Endothelial cell of umbilical vein (primary cell): ENCODE results near the gene ST3GAL5. TPM values are rescaled to one million over a fixed set of nuclear protein-coding genes. Genes with fewer than 3 reads are reported as not detected.

Experiments used
- BruUV-seq: library from RNA; stranded (reverse); fragments of 400-500 nt; replicated peaks from 2 replicates; lab custom pipeline; 2021; lab: Mats Ljungman, UMichigan
- CTCF ChIA-PET: fragments of 300-600, 350-600 bp; sonication (Branson Sonifier 250); formaldehyde crosslinking; loops from one replicate; lab custom pipeline; 2021; ENCODE audit warnings: antibody characterized with exemption, inconsistent platforms; lab: Charles Lee
- POLR2A ChIA-PET: fragments of 300-600, 350-600 bp; sonication (Branson Sonifier 250); formaldehyde crosslinking; loops from one replicate; lab custom pipeline; 2021; ENCODE audit warnings: antibody characterized with exemption, inconsistent platforms; lab: Charles Lee
- DNase-seq: peaks from one replicate; pipeline ENCODE4 v3.0.0-alpha.2; 2011; ENCODE audit warnings: low read depth, low spot score
- FAIRE-seq: peaks from 2 replicates; lab custom pipeline; 2011; peaks lifted over from hg19 to GRCh38; lab: Jason Lieb, UNC
- H2AFZ ChIP-seq: 2 replicates; pipeline ENCODE4 v1.6.0; 2012; ENCODE audit warnings: low read depth, low read length, control low read depth, inconsistent platforms
- H3K27ac ChIP-seq: 2 replicates; pipeline ENCODE4 v1.5.1; 2011; ENCODE audit warnings: low read depth, mild to moderate bottlenecking, control low read depth, low read length, moderate library complexity; ENCODE audit not compliant: insufficient read depth
- H3K27me3 ChIP-seq, 2 experiments: 2 replicates each; pipeline versions ENCODE4 v1.6.0 to v1.6.1; 2011; ENCODE audit warnings: low read length in 2 of 2, mixed read lengths in 1 of 2; ENCODE audit not compliant: control insufficient read depth in 2 of 2, insufficient read depth in 2 of 2
- H3K36me3 ChIP-seq, 2 experiments: 2 replicates in 1 of 2; 3 replicates in 1 of 2; pipeline ENCODE4 v1.5.1; 2011; ENCODE audit warnings: low read length in 2 of 2, mild to moderate bottlenecking in 1 of 2, moderate library complexity in 1 of 2; ENCODE audit not compliant: control insufficient read depth in 2 of 2, insufficient read depth in 2 of 2; ENCODE audit errors: extremely low read depth in 1 of 2
- H3K4me1 ChIP-seq: 3 replicates; pipeline ENCODE4 v1.5.1; 2011; ENCODE audit warnings: mild to moderate bottlenecking, low read length; ENCODE audit not compliant: control insufficient read depth, insufficient read depth; ENCODE audit errors: extremely low read depth
- H3K4me2 ChIP-seq: 2 replicates; pipeline ENCODE4 v1.6.1; 2011; ENCODE audit warnings: low read length, control low read depth, mixed read lengths; ENCODE audit not compliant: insufficient read depth
- H3K4me3 ChIP-seq, 3 experiments: fragments of 200-600 bp in 1 of 3; sonication (generic), shearing (Covaris generic) in 1 of 3; replicated peaks in 1 of 3; 2 replicates each; pipeline ENCODE4 v1.5.1; 2011 to 2016; ENCODE audit warnings: control low read depth in 3 of 3, low read length in 3 of 3, mild to moderate bottlenecking in 2 of 3, inconsistent platforms in 1 of 3, low read depth in 1 of 3, moderate library complexity in 1 of 3; ENCODE audit not compliant: insufficient read depth in 1 of 3
- H3K79me2 ChIP-seq: 2 replicates; pipeline ENCODE4 v1.6.0; 2012; ENCODE audit warnings: low read length, inconsistent platforms; ENCODE audit not compliant: control insufficient read depth, insufficient read depth
- H3K9ac ChIP-seq: replicated peaks from 2 replicates; pipeline ENCODE3; 2011; ENCODE audit warnings: low read length, control low read depth; ENCODE audit not compliant: insufficient read depth; ENCODE audit errors: extremely low read depth
- H3K9me1 ChIP-seq: replicated peaks from 3 replicates; pipeline ENCODE4 v1.6.0; 2011; ENCODE audit warnings: mild to moderate bottlenecking, low read length; ENCODE audit not compliant: control insufficient read depth, insufficient read depth; ENCODE audit errors: extremely low read depth
- H3K9me3 ChIP-seq: replicated peaks from 2 replicates; pipeline ENCODE4 v1.5.1; 2012; ENCODE audit warnings: low read length, inconsistent platforms; ENCODE audit not compliant: control insufficient read depth, insufficient read depth
- H4K20me1 ChIP-seq: replicated peaks from 2 replicates; pipeline ENCODE3; 2011; ENCODE audit warnings: mild to moderate bottlenecking, low read length; ENCODE audit not compliant: control insufficient read depth, insufficient read depth; ENCODE audit errors: extremely low read depth
- CTCF ChIP-seq, 2 donors: IDR thresholded peaks; 1 replicate in 1 of 2; 2 replicates in 1 of 2; pipeline ENCODE4 v1.5.1; 2011; ENCODE audit warnings: low read length in 2 of 2, mild to moderate bottlenecking in 2 of 2, moderate library complexity in 2 of 2, control low read depth in 1 of 2, inconsistent platforms in 1 of 2, low read depth in 1 of 2; ENCODE audit not compliant: insufficient read depth in 1 of 2; ENCODE audit errors: extremely low read depth in 1 of 2
- EZH2 ChIP-seq: IDR thresholded peaks from 2 replicates; pipeline ENCODE4 v1.6.1; 2012; ENCODE audit warnings: borderline replicate concordance, low read depth, mild to moderate bottlenecking, moderate library complexity, low read length, inconsistent platforms; ENCODE audit not compliant: severe bottlenecking
- FOS ChIP-seq: IDR thresholded peaks from 2 replicates; pipeline ENCODE4 v1.6.1; 2011; ENCODE audit warnings: mild to moderate bottlenecking, low read length, moderate library complexity, borderline replicate concordance; ENCODE audit not compliant: insufficient read depth
- GATA2 ChIP-seq: IDR thresholded peaks from 2 replicates; pipeline ENCODE4 v1.7.0; 2011; ENCODE audit warnings: low read depth, mild to moderate bottlenecking, moderate library complexity, mixed read lengths, low read length; ENCODE audit not compliant: insufficient read length, insufficient read depth
- JUN ChIP-seq: IDR thresholded peaks from 2 replicates; pipeline ENCODE4 v1.6.1; 2011; ENCODE audit warnings: borderline replicate concordance, low read depth; ENCODE audit not compliant: insufficient read length, insufficient read depth
- MAX ChIP-seq: IDR thresholded peaks from 2 replicates; pipeline ENCODE4 v1.6.1; 2011; ENCODE audit not compliant: insufficient read depth, insufficient read length
- MYC ChIP-seq: IDR thresholded peaks from one replicate; pipeline ENCODE4 v1.6.1; 2011; ENCODE audit warnings: mild to moderate bottlenecking, low read depth, low read length
- POLR2A ChIP-seq: IDR thresholded peaks from 2 replicates; pipeline ENCODE4 v1.6.1; 2012; ENCODE audit warnings: low read depth, mild to moderate bottlenecking, control low read depth, low read length
- POLR2AphosphoS5 ChIP-seq: IDR thresholded peaks from 2 replicates; pipeline ENCODE4 v1.6.1; 2012; ENCODE audit warnings: low read depth, mild to moderate bottlenecking, control low read depth, low read length, moderate library complexity; ENCODE audit not compliant: insufficient read depth
- dilution Hi-C: fragments of 300-500 bp; cut with MboI; formaldehyde crosslinking; loops from one replicate; pipeline ENCODE4 v1.15.0; 2019; ENCODE audit warnings: low sequenced_read_pairs; ENCODE audit not compliant: extremely low pct_ligation_motif_present
- intact Hi-C: fragments of 100-400 bp; cut with micrococcal nuclease; formaldehyde crosslinking; loops from one replicate; pipeline ENCODE4 v1.10.0; 2022
- polyA plus RNA-seq, 4 experiments: library from polyadenylated mRNA; depleted of rRNA in 3 of 4; stranded (reverse) in 3 of 4; unstranded in 1 of 4; fragments of >200 nt; gene quantifications; 2 replicates each; pipeline versions ENCODE4 v1.2.1 to v1.2.3, GENCODE V29; 2011 to 2012; ENCODE audit warnings: missing spikeins in 1 of 4
- total RNA-seq: library from RNA; stranded (reverse); gene quantifications from 2 replicates; pipeline ENCODE4 v1.2.3, GENCODE V29; 2021

The ST3GAL5 gene
- total and polyA plus RNA-seq, 2 donors (not counting 3 experiments of a cell fraction or from before 2014, with no cell fraction given): 9.5 to 16.0 TPM

DNA sequence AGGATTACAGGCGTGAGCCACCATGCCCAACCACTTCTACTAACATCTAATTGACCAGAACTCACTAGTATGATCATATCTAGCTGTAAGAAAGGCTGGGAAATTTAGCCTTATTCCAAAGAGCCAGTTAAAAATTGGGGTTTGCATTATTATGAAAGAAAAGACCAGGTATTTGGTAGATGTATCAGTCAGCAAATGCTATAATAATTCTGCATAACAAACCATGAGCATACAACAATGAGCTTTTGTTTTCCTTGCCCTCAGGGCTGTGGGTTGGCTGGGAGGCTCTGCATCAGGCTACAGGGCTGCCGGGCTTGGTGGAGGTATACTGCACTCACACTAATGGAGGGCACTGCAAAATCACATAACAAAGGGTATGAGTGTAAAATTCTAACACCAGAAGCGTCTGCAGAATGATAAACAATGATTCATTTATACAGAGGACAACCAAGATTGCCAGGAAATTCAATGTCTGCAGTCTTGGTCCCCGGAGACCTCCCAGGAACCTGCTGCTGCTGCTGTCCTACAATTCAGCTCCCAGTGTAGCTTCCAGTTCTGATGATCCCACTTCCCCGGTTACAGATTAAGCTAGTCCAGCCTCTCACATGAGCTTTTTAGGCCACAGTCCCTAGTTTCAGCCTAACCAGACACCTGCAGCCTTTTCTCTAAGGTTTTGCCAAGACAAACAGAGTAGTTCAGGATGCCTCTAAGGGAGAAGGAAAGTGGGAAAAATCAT, 32.2 kb upstream of the ST3GAL5 start:
- peak; percentile 46 for FAIRE-seq
- Histone ChIP-seq H3K9me3 (no peaks in the 10 kb centered on the region), H4K20me1 (no peaks in the 10 kb centered on the region), H3K27me3 (peaks cover 0 to 2% of the 10 kb centered on the region in 2 experiments), H3K4me2 (no peak overlapping the region), H2AFZ (no peak overlapping the region), H3K4me3 (no peak overlapping the region), H3K9ac (no peak overlapping the region), H3K79me2 (no peaks in the 10 kb centered on the region), H3K36me3 (no peaks in the 10 kb centered on the region), H3K27ac (no peak overlapping the region), H3K9me1 (no peaks in the 10 kb centered on the region), H3K4me1 (no peaks in the 10 kb centered on the region)
- ChIA-PET CTCF (interaction anchor here (0.8 to 1.7 kb wide), 6 partner anchors 9 to 283 kb away, joined by 3 to 5 read pairs (median 4); no protein-coding TSS in a partner anchor), POLR2A (interaction anchor here (0.5 kb wide), 1 partner anchor 176 kb away, joined by 3 read pairs; no protein-coding TSS in a partner anchor)
- BruUV-seq: no TSS peak
- DNase-seq: peak; percentile 11
- no peak for TF ChIP-seq FOS
- no peak for TF ChIP-seq CTCF (IDR thresholded peaks at IDR 0.05; ENCODE audit: extremely low read depth in 1 of 2, insufficient read depth in 1 of 2, low read depth in 1 of 2, low read length in 2 of 2)
- TF ChIP-seq EZH2: no peak
- no peak for TF ChIP-seq POLR2AphosphoS5
- no peak for TF ChIP-seq JUN
- no peak for TF ChIP-seq POLR2A
- no peak for TF ChIP-seq MYC
- no peak for TF ChIP-seq MAX
- TF ChIP-seq GATA2: no peak
- intact Hi-C loops (no loop called here), dilution Hi-C loops (no loop called here)
